Measurements from ENCODE around the gene PLK2.

- no peak for TF ChIP-seq POLR2A (IDR thresholded peaks at IDR 0.05; ENCODE audit: low read length)
- TF ChIP-seq ESRRA (IDR thresholded peaks at IDR 0.05; ENCODE audit: borderline replicate concordance, low read length): peak; percentile 47; the same call in 1 of the 2 replicates
- no peak for TF ChIP-seq RAD21 (conservative IDR thresholded peaks at IDR 0.05 in 1 of 2, IDR thresholded peaks at IDR 0.05 in 1 of 2)
- TF ChIP-seq REST (IDR thresholded peaks at IDR 0.05): no peak
- TF ChIP-seq RCOR1 (IDR thresholded peaks at IDR 0.05; ENCODE audit: low read depth, low read length): no peak
- TF ChIP-seq USF2 (IDR thresholded peaks at IDR 0.05): no peak
- 0 out of 5 replicates have a peak, but pooled peaks of 1 of the 2 experiments have one; percentile 14 for TF ChIP-seq EP300 (IDR thresholded peaks at IDR 0.05)
- TF ChIP-seq CTCF (IDR thresholded peaks at IDR 0.05): no peak
- no peak for TF ChIP-seq POLR2AphosphoS2 (conservative IDR thresholded peaks at IDR 0.05; ENCODE audit: low read length)
- no peak for TF ChIP-seq KDM1A (IDR thresholded peaks at IDR 0.05; ENCODE audit: low read depth)
Measured at GRCh38 chr5:58462154-58462553, 2.3 kb upstream of the PLK2 start.

Data from A549 (cell line).